SK-N-SH (cell line): Measurements from ENCODE around the gene GAS2L2.
A peak's percentile ranks its signal among the peaks of the same experiment; 100 is the strongest.

ENCODE experiments used
- CTCF ChIP-seq: fragments of 200-600 bp; sonication (generic); IDR thresholded peaks from 2 replicates; pipeline ENCODE4 v1.6.1; 2017; ENCODE audit warnings: antibody characterized with exemption, mild to moderate bottlenecking, moderate library complexity
- EP300 ChIP-seq, 2 experiments: IDR thresholded peaks; 2 replicates each; pipeline versions ENCODE4 v1.4.0 to v1.6.1; 2012; ENCODE audit warnings: borderline replicate concordance in 1 of 2, low read depth in 1 of 2, low read length in 1 of 2
- FOXM1 ChIP-seq: IDR thresholded peaks from 2 replicates; pipeline ENCODE4 v1.4.0; 2012; ENCODE audit warnings: low read depth, mild to moderate bottlenecking
- GATA2 ChIP-seq: sonication (generic); formaldehyde crosslinking; IDR thresholded peaks from 2 replicates; pipeline ENCODE4 v1.5.0; 2020; ENCODE audit warnings: mild to moderate bottlenecking, missing genetic modification reagents
- JUND ChIP-seq: IDR thresholded peaks from 2 replicates; pipeline ENCODE4 v1.4.0; 2012
- POLR2AphosphoS5 ChIP-seq: IDR thresholded peaks from 2 replicates; pipeline ENCODE4 v1.6.1; 2012; ENCODE audit warnings: low read depth, low read length
- RAD21 ChIP-seq: IDR thresholded peaks from 2 replicates; pipeline ENCODE4 v1.6.1; 2012; ENCODE audit warnings: mild to moderate bottlenecking, low read length
- RCOR1 ChIP-seq: fragments of 150-350 bp; IDR thresholded peaks from 2 replicates; pipeline ENCODE4 v1.6.1; 2017; ENCODE audit warnings: antibody characterized with exemption, low read length
- USF1 ChIP-seq: IDR thresholded peaks from 2 replicates; pipeline ENCODE4 v1.4.0; 2012; ENCODE audit warnings: low read depth, borderline replicate concordance

GRCh38 chr17:35786941-35787432 is 33.9 kb upstream of the GAS2L2 start:
- TF ChIP-seq CTCF, result no peak
- peak in 1 of 2 experiments; percentile 93; a peak in 2 of 4 replicates for TF ChIP-seq EP300 (IDR thresholded peaks at IDR 0.05; ENCODE audit: borderline replicate concordance in 1 of 2, low read depth in 1 of 2, low read length in 1 of 2)
- TF ChIP-seq RAD21, result no peak; the same call in none of the 2 replicates
- peak; percentile 96 for TF ChIP-seq RCOR1
- TF ChIP-seq FOXM1, result no peak
- TF ChIP-seq USF1, result no peak
- no peak for TF ChIP-seq JUND
- TF ChIP-seq POLR2AphosphoS5, result peak; percentile 20; the same call in 1 of the 2 replicates
- TF ChIP-seq GATA2 (CRISPR knock-in tag), result peak; percentile 95
